ENCODE measurements around the gene ASB1.

- TF ChIP-seq IKZF4 (CRISPR knock-in tag; IDR thresholded peaks at IDR 0.05; ENCODE audit: borderline replicate concordance, low read depth, not compliant biosample characterization) (no peak), SUZ12 (IDR thresholded peaks at IDR 0.05; ENCODE audit: low read depth, low read length) (no peak), ZNF282 (IDR thresholded peaks at IDR 0.05; ENCODE audit: partially characterized antibody) (no peak), ARNTL (CRISPR knock-in tag; IDR thresholded peaks at IDR 0.05) (no peak)
Measured at GRCh38 chr2:238397356-238397755, 29.4 kb upstream of the ASB1 start.

Measured in HepG2 (cell line).